Right renal pelvis (tissue), 4 donors: ENCODE measurements around the gene MYOF. TPM values are rescaled to one million over a fixed set of nuclear protein-coding genes. Genes with fewer than 3 reads are reported as not detected.
A peak's percentile ranks its signal among the peaks of the same experiment; 100 is the strongest.
"Not testable (repeated sequence)": the region's sequence is repeated elsewhere in the genome, so short reads cannot be mapped to it uniquely, and the experiment has no call there.

Source experiments
- DNase-seq, 4 donors: peaks; one replicate each; pipeline ENCODE4 v3.0.0-alpha.2; 2013; ENCODE audit warnings: low read depth in 4 of 4, low spot score in 3 of 4, missing footprints in 1 of 4
- polyA plus RNA-seq, 4 donors: library from polyadenylated mRNA; unstranded; fragments of 120-200 nt; gene quantifications; one replicate each; pipeline ENCODE4 v1.2.1, GENCODE V29; 2013; ENCODE audit not compliant: insufficient read length in 4 of 4

MYOF gene
- polyA plus RNA-seq, 4 donors: 29.9 to 40.2 (median 32.6) TPM

- DNase-seq: not testable (repeated sequence)
These were observed 123.7 kb downstream of the MYOF start for GRCh38 chr10:93358398-93358797.

- DNase-seq: no peak
These were observed 124.5 kb downstream of the MYOF start for GRCh38 chr10:93357680-93358079.

GRCh38 chr10:93356516-93356915, 125.6 kb downstream of the MYOF start:
- no peak for DNase-seq

GRCh38 chr10:93352638-93353383, 129.3 kb downstream of the MYOF start:
- peak in 1 of 4 donors; percentile 44 for DNase-seq

- no peak for DNase-seq
These were observed 135.4 kb downstream of the MYOF start for GRCh38 chr10:93346694-93347093.

- no peak for DNase-seq
These were observed 136.0 kb downstream of the MYOF start for GRCh38 chr10:93346108-93346507.

- DNase-seq: no peak
These were observed 137.4 kb downstream of the MYOF start for GRCh38 chr10:93344691-93345090.

- no peak for DNase-seq
These were observed 139.2 kb downstream of the MYOF start for GRCh38 chr10:93342921-93343320.

GRCh38 chr10:93342366-93342765, 139.8 kb downstream of the MYOF start:
- DNase-seq: no peak

- DNase-seq: no peak
These were observed 144.8 kb downstream of the MYOF start for GRCh38 chr10:93337309-93337721.

- no peak for DNase-seq
These were observed 145.5 kb downstream of the MYOF start for GRCh38 chr10:93336678-93337077.

- no peak for DNase-seq
These were observed 146.0 kb downstream of the MYOF start for GRCh38 chr10:93336110-93336509.

GRCh38 chr10:93334901-93335327, 147.2 kb downstream of the MYOF start:
- no peak for DNase-seq

- DNase-seq: no peak
These were observed 148.0 kb downstream of the MYOF start for GRCh38 chr10:93334181-93334580.

- DNase-seq: no peak
These were observed 148.7 kb downstream of the MYOF start for GRCh38 chr10:93333278-93333978.

GRCh38 chr10:93330824-93331223, 151.3 kb downstream of the MYOF start:
- DNase-seq: no peak

- DNase-seq: peak; percentile 17 to 44 (median 28)
These were observed 162.2 kb downstream of the MYOF start for GRCh38 chr10:93319896-93320295.

GRCh38 chr10:93319096-93319495, 163.0 kb downstream of the MYOF start:
- no peak for DNase-seq

GRCh38 chr10:93315246-93315645, 166.9 kb downstream of the MYOF start:
- DNase-seq: no peak

- not testable (repeated sequence) for DNase-seq
These were observed 167.5 kb downstream of the MYOF start for GRCh38 chr10:93314656-93315055.

GRCh38 chr10:93313798-93314197, 168.3 kb downstream of the MYOF start:
- DNase-seq: no peak

GRCh38 chr10:93309062-93309461, 173.1 kb downstream of the MYOF start:
- no peak for DNase-seq
